Effector CD4-positive, alpha-beta T cell (primary cell): Measurements from ENCODE around the gene SLN. TPM values are rescaled to one million over a fixed set of nuclear protein-coding genes. Genes with fewer than 3 reads are reported as not detected.
"Not testable (repeated sequence)": the region's sequence is repeated elsewhere in the genome, so short reads cannot be mapped to it uniquely, and the experiment has no call there.

ENCODE experiments used
- DNase-seq: peaks from one replicate; pipeline ENCODE4 v3.0.0-alpha.2; 2020
- total RNA-seq: gene quantifications from one replicate; lab custom pipeline; 2026; lab: John Stamatoyannopoulos, UW

The SLN gene
- total RNA-seq: not detected

- DNase-seq: no peak
Observed at GRCh38 chr11:107711861-107712755, at the start of gene SLN. SLN (minus strand) TSS chr11:107712056.

- DNase-seq: not testable (repeated sequence)
Observed at GRCh38 chr11:107758719-107759355, 47.0 kb upstream of the SLN start.

GRCh38 chr11:107757661-107758060 is 45.8 kb upstream of the SLN start:
- DNase-seq: no peak

GRCh38 chr11:107756553-107756952 is 44.7 kb upstream of the SLN start:
- no peak for DNase-seq

GRCh38 chr11:107752949-107753822 is 41.3 kb upstream of the SLN start:
- DNase-seq: no peak

- DNase-seq: no peak
Observed at GRCh38 chr11:107752508-107752907, 40.7 kb upstream of the SLN start.

- no peak for DNase-seq
Observed at GRCh38 chr11:107751082-107751481, 39.2 kb upstream of the SLN start.

- no peak for DNase-seq
Observed at GRCh38 chr11:107750313-107750712, 38.5 kb upstream of the SLN start.

GRCh38 chr11:107747622-107748021 is 35.8 kb upstream of the SLN start:
- no peak for DNase-seq

GRCh38 chr11:107744736-107745135 is 32.9 kb upstream of the SLN start:
- no peak for DNase-seq

GRCh38 chr11:107743191-107743590 is 31.3 kb upstream of the SLN start:
- DNase-seq: no peak

GRCh38 chr11:107741044-107741823 is 29.4 kb upstream of the SLN start:
- DNase-seq: no peak

GRCh38 chr11:107740271-107740670 is 28.4 kb upstream of the SLN start:
- DNase-seq: no peak

- DNase-seq: no peak
Observed at GRCh38 chr11:107736546-107736945, 24.7 kb upstream of the SLN start.

- no peak for DNase-seq
Observed at GRCh38 chr11:107733518-107733917, 21.7 kb upstream of the SLN start.

GRCh38 chr11:107732689-107733051 is 20.8 kb upstream of the SLN start:
- DNase-seq: no peak

GRCh38 chr11:107731941-107732688 is 20.3 kb upstream of the SLN start:
- DNase-seq: no peak

GRCh38 chr11:107722662-107723061 is 10.8 kb upstream of the SLN start:
- no peak for DNase-seq

GRCh38 chr11:107721207-107721606 is 9.4 kb upstream of the SLN start:
- DNase-seq: no peak

- DNase-seq: no peak
Observed at GRCh38 chr11:107720303-107720774, 8.5 kb upstream of the SLN start.

GRCh38 chr11:107719557-107720302 is 7.9 kb upstream of the SLN start:
- no peak for DNase-seq
